Measurements from ENCODE around the gene DNAJC11.
"Not testable (repeated sequence)": the region's sequence is repeated elsewhere in the genome, so short reads cannot be mapped to it uniquely, and the experiment has no call there.

DNAJC11 gene

DNA sequence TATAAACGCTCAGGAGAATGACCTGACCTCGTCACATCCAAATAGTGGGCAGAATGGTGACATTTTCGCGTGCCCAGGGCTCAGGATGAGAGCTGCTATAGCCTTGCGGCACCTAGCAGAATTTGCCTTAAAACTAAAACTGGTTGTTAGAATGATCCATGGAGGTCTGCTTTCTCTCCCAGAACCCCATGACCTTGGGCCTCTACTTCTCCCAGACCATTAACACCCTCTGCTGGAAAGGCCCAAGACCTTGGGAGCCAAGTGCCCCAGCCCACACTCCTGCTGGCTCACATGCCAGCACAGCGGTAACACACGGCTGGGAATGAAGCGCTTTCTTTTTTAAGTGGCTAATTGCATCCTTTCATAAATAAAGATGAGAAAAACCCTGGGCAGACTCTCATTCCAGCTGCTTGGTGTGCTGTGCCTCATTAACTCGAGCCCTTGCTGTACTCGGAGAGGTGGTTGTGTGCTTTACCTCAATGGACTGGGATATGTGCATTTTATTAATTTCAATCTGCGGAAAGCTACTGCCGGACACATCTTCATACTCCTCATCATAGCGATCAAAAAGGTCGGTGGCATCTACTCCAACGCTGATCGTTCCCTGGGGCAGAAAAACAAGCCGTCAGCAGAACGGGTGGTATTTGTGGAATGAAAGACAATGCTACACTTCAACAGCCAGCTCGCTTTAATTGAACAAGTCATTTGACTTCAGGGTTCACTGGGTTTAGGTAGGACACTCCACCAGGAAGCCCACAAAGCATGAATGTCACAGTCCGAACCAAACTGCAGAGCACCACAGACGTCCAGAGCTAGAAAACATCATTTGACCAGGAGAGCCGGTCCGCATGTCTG is 48.0 kb downstream of the DNAJC11 start:
- no peak for DNase-seq (ENCODE audit: low read depth in 2 of 2)

DNA sequence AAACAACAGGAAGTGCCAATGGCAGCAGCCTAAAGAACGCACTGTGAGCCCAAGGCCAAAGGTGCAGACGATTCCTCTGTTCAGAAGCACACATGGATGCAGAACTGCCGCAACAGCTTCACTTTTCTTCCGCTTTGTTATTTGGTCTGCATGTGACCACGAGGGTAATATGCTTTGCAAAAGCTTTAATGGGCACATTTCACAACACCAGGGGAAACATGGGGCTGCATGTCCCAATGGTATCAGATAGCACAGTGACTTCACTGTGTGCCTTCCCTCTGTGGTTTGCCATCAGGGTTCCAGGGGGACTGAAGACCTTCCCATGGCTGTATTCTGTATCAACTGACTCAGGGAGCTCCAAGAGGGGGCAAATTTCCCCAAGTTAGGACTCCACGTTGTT is 48.6 kb downstream of the DNAJC11 start:
- no peak for DNase-seq (ENCODE audit: low read depth in 2 of 2)

DNA sequence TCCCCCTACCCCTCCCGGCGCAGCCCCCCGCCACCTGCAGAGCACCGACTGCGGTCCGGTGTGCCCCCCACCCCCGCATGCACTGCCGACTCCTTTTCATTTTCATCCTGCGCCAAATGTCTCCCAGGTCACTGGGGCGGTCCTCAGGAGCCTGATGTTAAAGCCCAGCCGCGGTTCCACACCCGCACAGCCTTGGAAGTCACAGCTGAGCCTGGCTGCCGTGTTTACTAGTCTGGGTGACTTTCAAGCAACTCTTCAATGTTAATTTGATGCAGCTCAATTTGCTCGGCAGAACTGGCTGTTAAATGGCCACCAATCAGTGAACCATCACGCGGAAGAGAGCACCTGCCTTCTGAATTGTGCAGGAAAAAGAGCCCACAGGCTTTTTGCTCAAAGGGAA is 49.7 kb downstream of the DNAJC11 start:
- DNase-seq (ENCODE audit: low read depth in 2 of 2): no peak

DNA sequence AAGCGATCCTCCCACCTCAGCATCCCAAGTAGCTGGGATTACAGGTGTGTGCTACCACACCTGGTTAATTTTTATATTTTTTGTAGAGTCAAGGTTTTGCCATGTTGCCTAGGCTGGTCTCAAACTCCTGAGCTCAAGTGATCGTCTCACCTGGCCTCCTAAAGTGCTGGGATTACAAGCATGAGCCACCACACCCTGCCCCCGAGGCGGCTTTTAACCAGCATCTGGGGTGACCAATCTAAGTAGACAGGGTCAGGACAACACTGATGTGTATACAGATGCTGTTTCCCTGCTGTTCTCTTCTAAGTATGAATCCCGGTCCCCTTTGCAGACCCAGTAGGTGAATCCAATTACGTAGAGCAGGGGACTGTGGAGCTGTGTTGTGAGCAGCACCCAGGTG is 53.1 kb downstream of the DNAJC11 start:
- DNase-seq (ENCODE audit: low read depth in 2 of 2): no peak

DNA sequence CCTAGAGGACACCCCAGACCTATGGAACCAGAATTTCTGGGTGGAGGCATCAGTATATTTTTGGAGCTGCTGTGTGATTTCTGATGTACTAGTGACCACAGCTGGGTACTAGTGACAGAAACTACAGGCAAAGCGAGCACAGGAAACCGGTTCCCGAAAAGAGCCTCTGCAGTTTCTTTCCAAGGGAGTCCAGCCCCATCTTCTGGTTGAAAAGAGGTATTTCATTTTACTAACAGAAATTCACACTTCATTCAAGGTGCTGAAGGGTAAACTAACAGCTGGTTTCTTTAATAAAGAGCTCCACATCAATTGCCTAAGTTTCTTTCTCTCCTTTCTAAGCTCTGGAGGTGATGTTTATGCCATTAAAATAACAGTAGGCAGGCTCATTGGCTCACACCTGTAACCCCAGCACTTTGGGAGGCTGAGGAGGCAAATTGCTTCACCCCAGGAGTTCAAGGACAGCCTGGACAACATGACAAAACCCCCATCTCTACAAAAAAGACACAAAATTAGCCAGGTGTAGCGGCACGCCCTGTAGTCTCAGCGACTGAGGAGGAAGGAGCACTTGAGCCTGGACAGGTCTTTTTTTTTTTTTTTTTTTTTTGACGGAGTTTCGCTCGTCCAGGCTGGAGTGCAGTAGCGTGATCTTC is 55.0 kb downstream of the DNAJC11 start:
- no peak for DNase-seq (ENCODE audit: low read depth in 2 of 2)

DNA sequence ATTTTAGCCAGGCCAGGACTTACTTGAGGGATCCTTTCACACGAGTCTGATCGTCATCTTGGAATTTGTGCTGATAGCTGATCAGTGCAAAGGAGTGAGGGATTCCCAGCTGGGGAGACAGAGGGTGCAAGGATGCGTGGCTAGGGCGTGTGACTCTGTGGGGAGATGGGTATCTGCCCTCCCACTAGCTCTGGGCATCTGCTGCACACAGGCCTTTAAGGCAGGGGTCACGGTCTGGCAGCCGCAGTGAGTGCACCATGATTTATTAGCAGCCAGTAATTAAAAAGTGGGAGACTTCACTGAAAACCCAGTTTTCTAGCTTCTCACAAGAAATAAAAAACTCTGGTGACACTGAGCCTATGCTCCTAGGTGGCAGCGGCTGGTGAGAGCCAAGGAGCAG is 56.6 kb downstream of the DNAJC11 start:
- no peak for DNase-seq (ENCODE audit: low read depth in 2 of 2)

DNA sequence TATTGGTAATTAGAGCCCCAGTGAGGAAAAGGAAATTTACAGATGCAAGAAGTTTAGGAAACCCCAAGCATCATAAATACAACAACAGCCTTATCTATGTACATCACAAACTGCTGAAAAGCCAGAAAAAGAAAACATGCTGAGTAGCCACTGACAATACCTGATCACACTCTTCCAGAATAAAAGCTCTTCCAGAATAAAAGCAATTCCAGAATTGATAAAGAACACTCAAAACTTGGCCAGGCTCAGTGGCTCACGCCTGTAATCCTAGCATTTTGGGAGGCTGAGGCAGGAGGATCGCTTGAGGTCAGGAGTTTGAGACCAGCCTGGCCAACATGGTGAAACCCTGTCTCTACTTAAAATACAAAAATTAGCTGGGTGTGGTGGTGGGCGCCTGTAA is 60.7 kb downstream of the DNAJC11 start:
- DNase-seq (ENCODE audit: low read depth in 2 of 2): not testable (repeated sequence)

DNA sequence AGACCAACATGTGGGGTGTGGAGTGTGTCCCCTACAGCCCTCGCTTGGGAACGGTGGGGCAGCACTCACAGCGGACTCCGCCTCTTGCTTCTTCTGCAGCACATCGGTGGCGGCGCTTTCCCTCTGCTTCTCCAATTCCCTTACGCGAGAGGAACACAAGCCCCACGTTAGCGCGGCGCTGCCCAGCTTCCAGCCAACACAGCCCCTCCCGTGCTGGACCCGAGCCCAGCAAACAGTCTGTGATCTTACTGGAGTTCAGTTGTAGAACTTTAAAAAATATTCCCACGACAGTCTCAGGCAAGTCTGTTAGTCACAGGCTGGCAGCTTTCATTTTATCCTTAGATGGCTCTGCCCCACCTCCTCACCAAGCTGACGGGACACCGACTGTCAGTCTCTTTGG is 63.4 kb downstream of the DNAJC11 start:
- no peak for DNase-seq (ENCODE audit: low read depth in 2 of 2)

DNA sequence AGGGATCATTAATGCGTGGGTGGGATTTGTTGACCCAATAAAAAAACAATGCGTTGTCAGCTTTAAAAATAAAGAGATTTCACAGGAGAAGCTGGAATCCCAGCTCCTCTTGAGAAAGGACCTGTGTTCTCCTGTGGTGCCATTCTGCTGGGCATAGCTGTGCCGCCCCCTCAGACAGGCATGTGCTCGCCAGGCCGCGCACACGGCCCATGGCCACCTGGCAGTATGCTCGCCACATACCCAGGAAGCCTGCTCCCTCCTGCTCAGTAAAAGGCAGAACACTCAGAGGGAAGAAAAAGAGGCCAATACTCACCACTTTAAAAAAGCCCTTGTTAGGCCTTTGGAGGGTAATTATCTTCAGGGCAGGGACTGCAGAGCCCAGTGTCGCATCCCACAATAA is 63.8 kb downstream of the DNAJC11 start:
- DNase-seq (ENCODE audit: low read depth in 2 of 2): no peak

DNA sequence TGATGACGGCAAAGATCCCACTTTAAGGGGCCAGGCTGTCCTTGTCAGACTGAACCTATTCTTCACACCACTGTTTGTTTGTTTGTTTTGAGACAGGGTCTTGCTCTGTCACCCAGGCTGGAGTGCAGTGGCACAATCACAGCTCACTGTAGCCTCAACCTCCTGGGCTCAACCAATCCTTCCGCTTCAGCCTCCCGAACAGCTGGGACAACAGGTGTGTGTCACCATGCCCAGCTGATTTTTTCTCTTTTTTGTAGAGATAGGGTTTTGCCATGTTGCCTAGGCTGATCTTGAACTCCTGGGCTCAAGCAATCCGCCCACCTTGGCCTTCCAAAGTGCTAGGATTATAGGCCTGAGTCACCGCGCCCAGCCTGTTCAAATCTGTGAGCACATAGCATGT is 64.8 kb downstream of the DNAJC11 start:
- DNase-seq (ENCODE audit: low read depth in 2 of 2): not testable (repeated sequence)

DNA sequence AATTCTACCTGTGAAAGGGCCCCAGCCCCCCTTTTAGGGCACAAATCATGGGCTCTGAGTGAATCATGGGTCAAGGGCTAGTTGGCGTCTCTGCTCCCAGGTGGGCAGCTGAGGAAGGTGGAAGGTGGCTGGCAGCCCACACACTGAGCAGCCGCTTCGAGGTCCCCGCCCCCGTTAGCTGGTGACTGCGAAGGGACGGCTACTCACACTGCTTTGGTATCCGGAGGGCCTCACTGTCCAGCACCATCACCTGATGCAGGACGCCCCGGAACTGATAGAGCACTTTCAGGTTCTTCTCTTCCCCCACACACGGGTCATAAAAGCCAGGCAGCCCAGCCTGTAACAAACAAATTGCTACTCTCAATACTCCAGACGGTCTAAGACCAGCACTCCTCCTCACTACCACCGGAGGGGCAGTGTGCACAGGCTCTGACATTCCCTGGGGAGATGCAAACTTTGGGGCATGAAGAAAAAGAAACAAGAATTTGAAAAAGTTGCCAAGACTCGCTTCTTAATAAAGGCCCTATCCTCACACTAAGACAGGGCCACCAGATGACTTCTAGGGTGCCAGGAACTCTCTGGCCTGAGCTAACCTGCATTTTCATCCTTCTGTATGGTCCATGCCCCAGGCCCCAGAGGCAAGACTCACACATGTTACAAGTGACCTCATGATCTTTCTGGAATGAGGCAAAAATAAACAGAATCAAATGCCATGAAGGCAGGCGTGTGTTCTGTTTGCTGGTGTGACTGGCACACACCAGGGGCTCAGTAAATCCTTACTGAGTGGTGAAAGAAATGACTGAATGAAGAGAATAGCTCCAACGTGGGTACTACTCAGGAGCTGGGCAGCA is 65.5 kb downstream of the DNAJC11 start:
- no peak for DNase-seq (ENCODE audit: low read depth in 2 of 2)

DNA sequence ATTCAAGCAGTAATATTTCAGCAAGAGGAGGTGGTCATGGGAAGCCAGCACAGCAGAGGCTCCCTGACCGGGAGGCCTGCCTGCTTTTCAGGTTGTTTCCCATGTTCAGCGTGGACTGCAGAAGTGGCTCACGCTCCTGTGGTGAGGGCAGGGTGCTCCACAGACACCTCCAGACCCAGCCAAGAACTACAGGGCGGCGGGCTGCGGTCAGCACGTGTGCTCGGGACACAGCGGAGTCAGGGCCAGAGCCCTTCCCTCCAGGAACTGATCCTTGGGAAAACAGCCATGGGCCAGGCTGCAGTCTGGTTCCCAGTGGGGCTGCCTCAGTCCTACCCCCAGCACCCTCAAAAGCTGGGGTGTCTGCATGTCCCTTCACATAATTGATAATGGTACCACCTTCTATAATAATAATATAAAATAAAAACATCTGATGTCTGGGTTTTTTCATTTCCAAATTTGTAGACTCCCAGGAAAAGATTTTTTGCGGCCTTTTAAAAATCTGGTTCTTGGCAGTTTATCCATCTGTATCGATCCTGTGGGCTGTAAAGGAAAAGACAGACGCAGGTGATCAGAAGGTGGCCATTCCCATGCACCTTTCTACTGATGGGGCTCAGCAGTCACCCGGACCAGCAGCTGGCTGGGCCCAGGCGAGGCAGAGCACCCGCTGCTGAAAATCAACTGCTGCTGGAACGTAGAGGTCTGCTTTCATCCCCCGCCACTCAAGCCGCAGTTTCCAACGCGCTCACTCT is 66.3 kb downstream of the DNAJC11 start:
- DNase-seq (ENCODE audit: low read depth in 2 of 2): no peak

DNA sequence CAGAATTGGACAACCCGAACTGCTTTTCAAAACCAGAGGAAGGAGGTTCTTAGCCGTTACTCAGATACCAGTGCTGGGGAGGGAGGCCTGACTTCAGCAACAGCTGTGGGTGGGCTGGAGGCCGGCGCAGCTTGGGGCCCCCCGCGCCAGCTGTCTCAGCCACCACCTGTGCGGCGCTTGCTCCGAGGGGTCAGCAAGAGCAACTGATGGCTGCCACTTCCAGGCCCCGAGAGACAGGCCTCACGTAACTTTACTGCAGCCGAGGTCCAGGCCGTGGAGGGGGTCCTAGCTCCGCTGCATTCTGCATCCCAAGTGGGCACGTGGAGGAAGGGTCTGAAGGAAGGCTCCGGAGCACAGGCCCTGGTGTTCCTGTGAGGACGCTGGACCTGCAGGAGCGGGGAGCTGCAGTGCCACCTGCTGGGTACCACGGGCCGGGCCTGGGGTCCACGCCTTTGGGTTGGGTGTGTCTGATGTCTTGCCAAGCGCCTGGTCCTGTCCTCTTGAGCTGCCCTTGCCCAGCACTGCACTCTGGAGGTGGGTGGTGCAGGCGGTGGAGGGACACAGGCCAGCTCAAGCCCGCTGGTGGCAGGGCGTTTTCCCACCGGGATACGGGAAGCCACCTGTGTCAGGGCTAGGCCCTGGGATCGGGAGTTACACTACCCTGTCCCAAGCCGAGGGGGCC is 67.1 kb downstream of the DNAJC11 start:
- DNase-seq (ENCODE audit: low read depth in 2 of 2): no peak

DNA sequence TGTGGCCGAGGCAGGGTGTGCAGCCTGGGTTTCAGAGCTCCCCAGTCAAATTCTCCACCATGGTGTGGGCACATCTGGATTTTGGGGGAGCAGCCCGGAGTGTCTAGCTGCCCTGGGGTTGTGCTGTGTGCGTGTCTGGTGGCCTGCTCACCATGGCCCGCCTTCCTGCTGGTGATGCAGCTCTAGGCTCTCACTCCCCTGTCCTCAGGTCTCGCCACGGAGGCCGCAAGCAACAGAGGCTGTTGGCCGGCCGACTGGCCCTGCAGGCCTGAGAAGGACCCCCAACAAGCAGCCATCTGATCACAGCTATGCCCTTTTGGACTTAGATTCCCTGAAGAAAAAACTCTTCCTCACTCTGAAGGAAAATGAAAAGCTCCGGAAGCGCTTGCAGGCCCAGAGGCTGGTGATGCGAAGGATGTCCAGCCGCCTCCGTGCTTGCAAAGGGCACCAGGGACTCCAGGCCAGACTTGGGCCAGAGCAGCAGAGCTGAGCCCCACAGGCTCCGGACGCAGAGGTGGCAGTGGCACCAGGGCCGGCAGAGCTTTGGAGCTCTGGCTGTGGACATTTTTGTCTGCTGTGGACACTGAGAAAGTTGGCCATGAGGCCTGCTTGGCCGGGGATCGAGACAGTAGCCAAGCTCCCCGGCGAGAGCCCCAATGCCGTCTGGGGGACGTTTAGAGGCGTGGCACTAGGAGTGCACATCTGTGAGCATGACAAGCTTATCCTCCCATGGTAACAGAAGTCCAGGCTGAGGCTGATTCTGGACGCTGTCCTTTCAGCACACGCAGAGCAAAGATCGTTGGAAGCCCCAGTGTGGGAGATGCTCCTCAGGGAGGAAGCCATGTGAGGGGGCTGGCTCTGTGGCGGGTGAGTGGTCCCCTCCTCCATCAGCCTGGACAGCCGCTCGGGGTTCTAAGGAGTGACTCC is 68.8 kb downstream of the DNAJC11 start:
- DNase-seq (ENCODE audit: low read depth in 2 of 2): no peak

DNA sequence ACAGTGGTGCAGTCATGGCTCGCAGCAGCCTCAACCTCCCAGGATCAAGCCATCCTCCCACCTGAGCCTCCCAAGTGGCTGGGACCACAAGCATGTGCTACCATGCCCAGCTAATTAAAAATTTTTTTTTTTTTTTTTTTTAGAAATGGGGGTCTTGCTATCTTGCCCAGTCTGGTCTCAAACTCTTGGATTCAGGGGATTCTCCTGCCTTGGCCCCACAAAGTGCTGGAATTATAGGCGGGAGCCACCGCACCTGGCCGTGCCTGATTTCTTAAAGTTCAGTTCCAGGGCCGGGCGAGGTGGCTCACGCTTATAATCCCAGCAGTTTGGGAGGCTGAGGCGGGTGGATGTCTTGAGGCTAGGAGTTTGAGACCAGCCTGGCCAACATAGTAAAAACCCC is 70.6 kb downstream of the DNAJC11 start:
- DNase-seq (ENCODE audit: low read depth in 2 of 2): no peak

DNA sequence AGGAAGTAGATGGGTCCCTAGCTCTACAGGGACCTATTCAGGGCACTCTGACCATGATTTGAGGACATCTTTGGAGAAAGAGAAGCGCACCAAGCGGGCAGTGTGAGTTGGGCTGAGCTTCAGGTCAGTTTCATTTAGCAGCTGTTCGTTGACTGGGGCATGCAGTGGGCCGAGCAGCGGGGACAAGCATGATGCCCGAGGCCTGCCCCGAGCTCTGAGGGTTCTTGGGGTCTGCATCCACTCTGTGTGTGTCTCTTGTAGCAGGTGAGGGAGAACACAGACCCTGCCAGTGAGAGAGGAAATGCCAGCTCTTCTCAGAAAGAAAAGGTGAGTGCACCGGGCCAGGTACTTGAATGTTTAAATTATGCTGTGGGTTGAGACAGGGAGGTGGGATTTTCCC is 71.6 kb downstream of the DNAJC11 start:
- DNase-seq (ENCODE audit: low read depth in 2 of 2): no peak

DNA sequence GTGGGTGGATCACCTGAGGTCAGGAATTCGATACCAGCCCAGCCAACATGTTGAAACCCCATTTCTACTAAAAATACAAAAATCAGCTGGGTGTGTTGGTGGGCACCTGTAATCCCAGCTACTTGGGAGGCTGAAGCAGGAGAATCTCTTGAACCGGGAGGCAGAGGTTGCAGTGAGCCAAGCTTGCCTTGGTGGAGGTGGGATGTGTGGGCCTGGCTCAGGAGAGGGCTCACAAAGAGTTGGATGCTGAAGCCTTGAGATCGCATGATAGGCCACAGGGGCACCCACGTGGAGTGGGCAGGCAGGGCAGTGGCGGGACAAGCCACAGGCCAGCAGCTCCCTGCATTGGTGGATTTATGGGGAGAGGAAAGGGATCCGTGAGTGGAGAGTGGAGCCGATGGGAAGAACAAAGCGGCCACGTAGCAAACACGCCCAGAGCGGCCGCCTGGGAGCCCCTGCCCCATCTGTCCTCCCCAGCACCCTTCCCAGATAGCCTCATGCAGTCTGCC is 72.6 kb downstream of the DNAJC11 start:
- no peak for DNase-seq (ENCODE audit: low read depth in 2 of 2)

DNA sequence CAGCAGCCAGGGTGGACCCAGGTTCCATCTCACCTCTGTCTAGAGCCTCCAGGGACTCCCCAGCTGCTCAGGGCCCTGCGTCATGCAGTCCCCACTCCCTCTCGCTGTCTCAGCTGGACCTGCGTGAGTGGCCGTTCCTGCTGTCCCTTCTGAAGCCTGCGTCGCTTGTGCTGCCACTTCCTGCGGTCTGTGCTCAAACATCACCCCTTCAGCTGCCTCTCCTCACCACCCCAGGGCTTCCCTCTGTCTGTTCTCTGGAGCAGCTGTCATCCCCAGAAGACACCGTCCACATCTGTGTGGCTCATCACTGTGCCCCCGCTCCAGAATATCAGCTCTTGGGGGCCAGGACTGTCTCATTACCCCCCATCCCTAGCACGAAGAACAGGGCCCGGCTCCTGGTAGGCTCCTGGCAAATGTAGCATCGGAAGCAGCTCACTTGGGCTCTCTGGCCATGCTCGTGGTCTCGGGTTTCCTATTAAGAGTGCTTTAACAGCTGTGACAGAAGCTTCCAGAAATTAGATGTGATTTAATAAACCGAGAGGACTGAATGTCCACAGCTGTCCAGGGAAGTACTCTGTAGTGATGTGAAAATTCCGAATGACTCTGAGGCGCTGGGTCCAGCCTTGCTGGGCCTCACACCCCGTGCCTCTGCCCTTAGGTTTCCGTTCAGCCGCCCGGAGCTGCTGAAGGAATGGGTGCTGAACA is 73.6 kb downstream of the DNAJC11 start:
- no peak for DNase-seq (ENCODE audit: low read depth in 2 of 2)

DNA sequence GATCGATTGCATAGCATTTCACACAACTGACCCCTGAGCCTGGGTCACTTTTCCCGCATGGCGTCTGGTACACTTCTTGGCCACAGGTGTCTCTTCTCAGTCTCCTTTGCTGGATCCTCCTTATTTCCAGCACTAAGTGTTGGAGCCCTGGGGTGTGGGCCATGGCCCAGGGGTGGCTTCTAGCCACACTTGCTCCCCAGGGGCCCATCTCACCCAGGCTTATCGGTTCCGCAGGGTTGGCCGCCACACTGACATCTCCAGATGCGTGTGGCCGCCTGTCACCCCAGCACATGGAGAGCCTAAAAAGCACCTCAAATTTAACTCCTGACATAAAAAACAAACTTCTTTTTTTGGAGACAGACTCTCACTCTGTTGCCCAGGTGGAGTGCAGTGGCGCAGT is 74.6 kb downstream of the DNAJC11 start:
- DNase-seq (ENCODE audit: low read depth in 2 of 2): no peak

Measured in activated CD8-positive, alpha-beta memory T cell treated with anti-CD3 and anti-CD28 coated beads for 4 hours (primary cell).